ENCODE measurements around the gene ZFYVE28.

DNA sequence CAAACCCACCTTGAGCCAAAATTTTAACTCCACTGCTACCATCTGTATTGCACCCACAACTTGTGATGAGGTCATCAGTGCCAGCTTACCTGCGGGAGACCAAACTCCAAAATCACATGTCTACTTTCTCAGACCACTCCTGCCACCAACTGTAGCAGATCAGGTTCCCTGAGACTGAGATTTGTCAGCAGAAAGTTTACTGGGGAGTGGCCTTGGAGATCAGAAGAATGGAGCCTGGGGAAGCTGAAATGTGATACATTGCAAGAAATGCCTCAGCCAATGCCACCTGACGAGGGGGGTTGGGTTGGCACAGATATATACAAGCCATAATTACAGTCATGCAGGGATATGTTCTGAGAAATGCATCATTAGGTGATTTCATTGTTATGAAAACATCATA lies 195.6 kb downstream of the ZFYVE28 start:
- TF ChIP-seq, protein P1, sequence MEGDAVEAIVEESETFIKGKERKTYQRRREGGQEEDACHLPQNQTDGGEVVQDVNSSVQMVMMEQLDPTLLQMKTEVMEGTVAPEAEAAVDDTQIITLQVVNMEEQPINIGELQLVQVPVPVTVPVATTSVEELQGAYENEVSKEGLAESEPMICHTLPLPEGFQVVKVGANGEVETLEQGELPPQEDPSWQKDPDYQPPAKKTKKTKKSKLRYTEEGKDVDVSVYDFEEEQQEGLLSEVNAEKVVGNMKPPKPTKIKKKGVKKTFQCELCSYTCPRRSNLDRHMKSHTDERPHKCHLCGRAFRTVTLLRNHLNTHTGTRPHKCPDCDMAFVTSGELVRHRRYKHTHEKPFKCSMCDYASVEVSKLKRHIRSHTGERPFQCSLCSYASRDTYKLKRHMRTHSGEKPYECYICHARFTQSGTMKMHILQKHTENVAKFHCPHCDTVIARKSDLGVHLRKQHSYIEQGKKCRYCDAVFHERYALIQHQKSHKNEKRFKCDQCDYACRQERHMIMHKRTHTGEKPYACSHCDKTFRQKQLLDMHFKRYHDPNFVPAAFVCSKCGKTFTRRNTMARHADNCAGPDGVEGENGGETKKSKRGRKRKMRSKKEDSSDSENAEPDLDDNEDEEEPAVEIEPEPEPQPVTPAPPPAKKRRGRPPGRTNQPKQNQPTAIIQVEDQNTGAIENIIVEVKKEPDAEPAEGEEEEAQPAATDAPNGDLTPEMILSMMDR (IDR thresholded peaks at IDR 0.05) = no peak
- TF ChIP-seq POLR2A (IDR thresholded peaks at IDR 0.05) (no peak), POLR2AphosphoS5 (IDR thresholded peaks at IDR 0.05) (no peak)
